Esophagus squamous epithelium (tissue), 5 donors: ENCODE results near the gene ATXN2. TPM values are rescaled to one million over a fixed set of nuclear protein-coding genes. Genes with fewer than 3 reads are reported as not detected.
"Not testable (repeated sequence)": the region's sequence is repeated elsewhere in the genome, so short reads cannot be mapped to it uniquely, and the experiment has no call there.

Experiments
- DNase-seq: peaks from one replicate; lab custom pipeline; 2025; lab: John Stamatoyannopoulos, UW
- H3K27ac ChIP-seq, 4 donors: fragments of 200-600 bp; sonication (generic); one replicate each; pipeline ENCODE4 v1.5.1; 2016 to 2019; ENCODE audit warnings: mild to moderate bottlenecking in 1 of 4
- H3K27me3 ChIP-seq, 4 donors: fragments of 200-600 bp; sonication (generic); 1 replicate in 3 of 4; 2 replicates in 1 of 4; pipeline versions ENCODE4 v1.5.1 to v1.6.0; 2017 to 2021; ENCODE audit warnings: antibody characterized with exemption in 1 of 4
- H3K36me3 ChIP-seq, 3 donors: fragments of 200-600 bp; sonication (generic); one replicate each; pipeline ENCODE4 v1.5.1; 2016 to 2019
- H3K4me1 ChIP-seq, 3 donors: fragments of 200-600 bp; sonication (generic); one replicate each; pipeline ENCODE4 v1.5.1; 2017 to 2019
- H3K4me3 ChIP-seq, 4 donors: fragments of 200-600 bp; sonication (generic); 1 replicate in 3 of 4; 2 replicates in 1 of 4; pipeline ENCODE4 v1.5.1; 2016 to 2019; ENCODE audit warnings: mild to moderate bottlenecking in 2 of 4, moderate library complexity in 1 of 4
- H3K9me3 ChIP-seq, 3 donors: fragments of 200-600 bp; sonication (generic); one replicate each; pipeline ENCODE4 v1.5.1; 2016 to 2019
- POLR2A ChIP-seq, 4 donors: fragments of 450-650 bp; IDR thresholded peaks; one replicate each; pipeline ENCODE4 v1.6.1; 2017; ENCODE audit warnings: antibody characterized with exemption in 4 of 4, mild to moderate bottlenecking in 4 of 4, moderate library complexity in 3 of 4
- WGBS, 2 donors: methylation state at CpG; one replicate each; pipeline ENCODE4 v1.1.5; 2018; 5-methylcytosine and 5-hydroxymethylcytosine counted together
- intact Hi-C: fragments of 100-400 bp; cut with DNase I; formaldehyde crosslinking; loops from one replicate; pipeline ENCODE4 v1.15.0; 2022
- total RNA-seq, 4 donors: library from RNA; depleted of rRNA; stranded (reverse); fragments of >200 nt; gene quantifications; one replicate each; pipeline ENCODE4 v1.1.0, GENCODE V29; 2016
- TF ChIP-seq, protein P1 (sequence below), 6 experiments: fragments of 450-650 bp in 4 of 6; fragments of 200-600 bp in 2 of 6; sonication (generic) in 2 of 6; IDR thresholded peaks; one replicate each; pipeline ENCODE4 v1.5.1; 2016 to 2019; ENCODE audit warnings: antibody characterized with exemption in 6 of 6, mild to moderate bottlenecking in 4 of 6, moderate library complexity in 4 of 6
- donor health status: DM: yes; HTN: yes; CAD: no.

Gene ATXN2
- total RNA-seq, 4 donors from 2014 or later = 11.4 to 36.2 (median 25.4) TPM

DNA sequence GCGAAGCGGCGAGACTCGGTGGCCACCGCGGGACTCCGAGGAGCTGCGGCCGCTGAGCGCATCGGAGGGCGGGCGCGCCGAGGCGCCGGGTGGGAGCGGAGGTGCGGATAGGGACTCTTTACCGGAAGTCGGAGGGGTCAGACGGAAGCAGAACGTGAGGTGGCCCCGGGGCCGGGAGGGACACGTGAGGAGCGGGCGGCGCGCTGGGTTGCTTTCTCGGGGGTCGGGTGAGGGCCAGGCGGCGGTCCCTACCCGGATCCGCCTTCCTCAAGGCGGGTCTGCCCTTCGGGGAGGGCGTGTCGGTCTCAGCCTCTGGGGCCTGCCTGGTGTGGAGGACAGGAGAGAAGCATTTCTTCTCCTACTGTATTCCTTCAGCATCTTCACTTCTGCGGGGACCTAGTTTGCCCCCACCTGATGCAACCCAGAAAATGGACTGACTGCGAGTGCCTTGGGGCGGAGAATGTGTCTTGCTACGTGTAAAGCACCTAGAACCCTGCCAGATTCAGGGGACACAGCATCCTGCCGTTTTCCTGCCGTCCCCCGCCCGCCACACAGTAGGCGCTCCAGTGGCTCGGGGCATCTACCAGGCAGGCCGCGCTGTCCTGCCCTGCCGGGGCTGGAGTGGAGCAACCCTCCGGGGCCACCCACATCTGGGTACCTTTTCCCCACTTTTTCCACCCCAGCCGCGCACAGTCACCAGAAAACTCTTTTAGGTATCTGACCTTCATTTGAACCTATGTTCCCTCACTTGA is 514 bp upstream of the ATXN2 start:
- no peaks in the 10 kb centered on the region for H3K27me3 ChIP-seq
- H3K4me1 ChIP-seq = peaks cover 16 to 41% (median 22%) of the 10 kb centered on the region in 3 donors
- intact Hi-C loops = no loop called here
- WGBS, 2 donors = 0 to 1% methylated on average over 16 to 20 of the region's 56 CpGs
- peak in 2 of 4 donors; percentile 74 to 80 for TF ChIP-seq POLR2A (IDR thresholded peaks at IDR 0.05)
- TF ChIP-seq, protein P1, sequence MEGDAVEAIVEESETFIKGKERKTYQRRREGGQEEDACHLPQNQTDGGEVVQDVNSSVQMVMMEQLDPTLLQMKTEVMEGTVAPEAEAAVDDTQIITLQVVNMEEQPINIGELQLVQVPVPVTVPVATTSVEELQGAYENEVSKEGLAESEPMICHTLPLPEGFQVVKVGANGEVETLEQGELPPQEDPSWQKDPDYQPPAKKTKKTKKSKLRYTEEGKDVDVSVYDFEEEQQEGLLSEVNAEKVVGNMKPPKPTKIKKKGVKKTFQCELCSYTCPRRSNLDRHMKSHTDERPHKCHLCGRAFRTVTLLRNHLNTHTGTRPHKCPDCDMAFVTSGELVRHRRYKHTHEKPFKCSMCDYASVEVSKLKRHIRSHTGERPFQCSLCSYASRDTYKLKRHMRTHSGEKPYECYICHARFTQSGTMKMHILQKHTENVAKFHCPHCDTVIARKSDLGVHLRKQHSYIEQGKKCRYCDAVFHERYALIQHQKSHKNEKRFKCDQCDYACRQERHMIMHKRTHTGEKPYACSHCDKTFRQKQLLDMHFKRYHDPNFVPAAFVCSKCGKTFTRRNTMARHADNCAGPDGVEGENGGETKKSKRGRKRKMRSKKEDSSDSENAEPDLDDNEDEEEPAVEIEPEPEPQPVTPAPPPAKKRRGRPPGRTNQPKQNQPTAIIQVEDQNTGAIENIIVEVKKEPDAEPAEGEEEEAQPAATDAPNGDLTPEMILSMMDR (IDR thresholded peaks at IDR 0.05) = no peak
- no peaks in the 10 kb centered on the region for H3K9me3 ChIP-seq
- no peaks in the 10 kb centered on the region for H3K36me3 ChIP-seq
- DNase-seq = peak; percentile 43
- H3K27ac ChIP-seq = peak overlapping the region; percentile 91 to 100 (median 98)
- peak overlapping the region; percentile 62 to 98 (median 86) for H3K4me3 ChIP-seq

DNA sequence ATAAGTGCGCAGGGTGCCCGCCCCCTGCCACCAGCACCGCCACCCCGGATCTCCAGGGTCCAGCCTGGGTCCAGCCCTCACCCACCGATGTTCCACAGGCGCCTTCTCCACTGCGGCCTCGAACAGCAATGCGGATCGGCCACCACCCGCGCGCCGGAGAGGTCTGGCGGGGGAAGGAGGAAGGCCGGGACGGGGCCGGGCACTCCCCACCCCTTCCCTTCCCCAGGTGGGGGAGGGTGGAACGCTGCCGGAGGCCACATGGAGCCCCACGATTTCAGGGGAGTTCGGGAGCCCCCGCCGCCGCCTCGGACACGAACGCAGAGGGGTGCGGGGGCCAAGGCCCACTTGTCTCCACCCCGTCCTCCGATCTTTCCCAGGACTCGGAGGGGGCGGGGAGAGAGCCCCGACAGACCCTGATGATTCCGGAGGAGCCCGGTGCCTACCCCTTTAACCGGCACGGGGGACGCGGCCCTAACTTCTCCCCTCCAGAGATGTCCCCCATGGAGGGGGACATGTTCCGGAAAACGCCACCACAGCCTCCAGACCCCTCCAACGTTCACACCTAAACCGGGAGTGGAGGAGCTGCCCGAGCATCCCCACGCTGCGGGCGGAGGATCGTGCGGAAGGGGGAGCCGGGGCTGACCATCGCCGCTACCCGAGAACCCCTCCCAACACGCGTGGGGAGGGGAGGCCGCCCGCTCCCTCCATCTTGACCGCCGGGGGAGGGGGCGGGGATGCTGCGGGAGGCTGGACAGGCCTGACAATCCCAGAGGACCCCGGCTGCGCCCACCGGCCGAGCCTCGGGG is 1.1 kb downstream of the ATXN2 start:
- H3K36me3 ChIP-seq = no peaks in the 10 kb centered on the region
- DNase-seq = no peak
- H3K27me3 ChIP-seq = no peaks in the 10 kb centered on the region
- intact Hi-C loops = no loop called here
- peaks cover 16 to 56% (median 29%) of the 10 kb centered on the region in 3 donors for H3K4me1 ChIP-seq
- H3K9me3 ChIP-seq = no peaks in the 10 kb centered on the region
- WGBS, 2 donors = 0 to 4% methylated on average over 7 to 11 of the region's 67 CpGs
- H3K27ac ChIP-seq = peak overlapping the region; percentile 91 to 100 (median 98)
- H3K4me3 ChIP-seq = peak overlapping the region; percentile 62 to 98 (median 86)
- TF ChIP-seq, protein P1 (IDR thresholded peaks at IDR 0.05) = no peak
- TF ChIP-seq POLR2A (IDR thresholded peaks at IDR 0.05) = peak in 1 of 4 donors; percentile 15

DNA sequence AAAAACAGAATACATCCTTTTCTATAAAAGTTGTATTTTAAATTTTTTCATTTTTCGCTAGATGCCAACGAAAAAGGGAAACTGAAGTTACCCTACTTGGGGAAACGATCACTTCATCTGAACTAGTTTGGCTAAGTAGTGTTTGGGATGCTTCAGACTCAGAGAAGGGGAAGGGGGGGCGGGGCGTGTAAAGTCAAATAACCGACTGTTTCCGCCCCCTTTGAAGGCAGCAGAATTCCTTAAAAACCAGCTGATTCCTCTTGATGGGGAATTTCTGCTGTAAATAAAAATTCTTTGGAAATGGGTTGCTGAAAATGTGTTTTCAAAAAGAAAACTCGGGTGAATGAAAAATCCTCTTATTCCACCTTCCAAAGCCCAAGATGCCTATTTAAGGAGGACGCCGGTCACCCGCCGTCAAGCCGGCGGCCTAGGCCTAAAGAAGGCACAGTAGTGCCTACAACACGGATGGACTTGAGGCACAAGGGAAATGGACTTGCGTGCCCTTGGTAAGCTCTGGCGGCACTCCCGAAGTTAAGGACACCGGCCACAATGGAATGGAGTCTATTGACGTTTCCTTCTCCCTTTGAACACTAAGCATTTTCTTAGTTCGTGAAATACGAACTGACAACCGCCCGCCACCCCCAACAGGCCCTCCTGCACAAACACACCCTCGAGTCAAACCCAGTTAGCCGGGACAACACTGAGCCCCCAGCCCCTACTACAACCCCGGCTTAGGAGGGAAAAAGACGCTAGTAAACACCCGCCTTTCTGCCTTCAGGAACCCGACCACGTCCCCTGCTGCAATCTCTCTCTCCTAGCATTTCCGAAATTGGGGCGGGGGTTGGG is 1.9 kb downstream of the ATXN2 start:
- H3K27ac ChIP-seq = peak overlapping the region; percentile 91 to 100 (median 98)
- DNase-seq = no peak
- WGBS, 2 donors = 5 to 7% methylated on average over 19 to 22 of the region's 33 CpGs
- intact Hi-C loops = no loop called here
- H3K4me1 ChIP-seq = peaks cover 16 to 59% (median 31%) of the 10 kb centered on the region in 3 donors
- no peak for TF ChIP-seq POLR2A (IDR thresholded peaks at IDR 0.05)
- TF ChIP-seq, protein P1 (IDR thresholded peaks at IDR 0.05) = no peak
- no peaks in the 10 kb centered on the region for H3K36me3 ChIP-seq
- peak overlapping the region; percentile 62 to 98 (median 86) for H3K4me3 ChIP-seq
- no peaks in the 10 kb centered on the region for H3K9me3 ChIP-seq
- H3K27me3 ChIP-seq = no peaks in the 10 kb centered on the region

DNA sequence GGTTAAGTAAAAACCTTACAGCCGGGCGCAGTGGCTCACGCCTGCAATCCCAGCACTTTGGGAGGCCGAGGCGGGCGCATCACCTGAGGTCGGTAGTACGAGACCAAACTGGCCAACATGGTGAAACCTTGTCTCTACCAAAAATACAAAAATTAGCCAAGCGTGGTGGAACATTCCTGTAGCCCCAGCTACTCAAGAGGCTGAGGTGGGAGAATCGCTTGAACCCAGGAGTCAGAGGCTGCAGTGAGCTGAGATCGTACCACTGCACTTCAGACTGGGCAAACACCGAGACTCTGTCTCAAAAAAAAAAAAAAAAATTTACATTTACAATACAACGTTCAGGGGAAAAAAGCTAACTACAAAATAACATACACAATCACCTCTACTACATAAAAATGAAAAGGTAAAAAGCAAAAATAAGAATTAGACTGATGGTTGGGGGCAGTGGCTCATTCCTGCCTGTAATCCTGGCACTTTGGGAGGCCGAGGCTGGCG is 3.7 kb downstream of the ATXN2 start:
- H3K27me3 ChIP-seq, H3K4me3 ChIP-seq, H3K36me3 ChIP-seq, DNase-seq, H3K9me3 ChIP-seq, intact Hi-C loops: not testable (repeated sequence)
- Histone ChIP-seq H3K4me1 (peaks cover 16 to 68% (median 36%) of the 10 kb centered on the region in 3 donors), H3K27ac (peak overlapping the region in 2 of 4 donors; percentile 21 to 42)
- WGBS, 2 donors = 74 to 78% methylated on average over 14 of the region's 15 CpGs

DNA sequence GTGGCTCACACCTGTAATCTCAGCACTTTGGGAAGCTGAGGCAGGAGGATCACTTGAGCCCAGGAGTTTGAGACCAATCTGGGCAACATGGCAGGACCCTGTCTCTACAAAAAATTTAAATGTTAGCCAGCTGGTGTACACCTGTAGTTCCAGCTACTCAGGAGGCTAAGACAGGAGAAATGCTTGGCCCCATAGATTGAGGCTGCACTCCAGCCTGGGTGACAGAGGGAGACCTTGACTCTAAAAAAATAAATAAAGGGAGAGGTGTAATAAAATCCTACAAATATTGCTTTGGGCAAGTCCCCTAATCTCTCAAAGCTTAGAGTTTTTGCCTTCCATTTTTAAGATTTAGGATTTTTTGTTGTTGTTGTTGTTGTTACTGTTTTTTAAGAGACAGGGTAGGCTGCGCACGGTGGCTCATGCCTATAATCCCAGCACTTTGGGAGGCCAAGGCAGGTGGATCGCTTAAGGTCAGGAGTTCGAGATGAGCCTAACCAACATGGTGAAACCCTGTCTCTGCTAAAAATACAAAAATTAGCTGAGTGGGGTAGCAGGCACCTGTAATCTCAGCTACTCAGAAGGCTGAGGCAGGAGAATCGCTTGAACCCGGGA is 7.6 kb downstream of the ATXN2 start:
- DNase-seq, H3K4me3 ChIP-seq, H3K9me3 ChIP-seq, H3K36me3 ChIP-seq, intact Hi-C loops, H3K27ac ChIP-seq, H3K27me3 ChIP-seq: not testable (repeated sequence)
- WGBS, 2 donors = 85 to 88% methylated on average over 5 to 6 of the region's 6 CpGs
- peaks cover 3 to 77% (median 25%) of the 10 kb centered on the region in 3 donors for H3K4me1 ChIP-seq
